GM20431 (cell line): ENCODE measurements around the gene RRAGC.

Experiments
- in situ Hi-C: fragments of 300-500 bp; cut with MseI, MboI; formaldehyde crosslinking; loops from one replicate; pipeline ENCODE4 v1.15.0; 2020; ENCODE audit warnings: low sequenced_read_pairs; ENCODE audit not compliant: unreplicated experiment

RRAGC gene

GRCh38 chr1:38858833-38859560 lies 575 bp downstream of the RRAGC start:
- in situ Hi-C loops: no loop called here

- in situ Hi-C loops: no loop called here
Observed at GRCh38 chr1:38852780-38853179, 6.8 kb downstream of the RRAGC start.

- in situ Hi-C loops: loop anchor here (25.0 kb wide), 1 partner anchor 836 kb away; the partner anchor contains the start of genes FHL3 and UTP11
Observed at GRCh38 chr1:38848071-38848470, 11.5 kb downstream of the RRAGC start.

- in situ Hi-C loops: loop anchor here (25.0 kb wide), 1 partner anchor 834 kb away; the partner anchor contains the start of genes FHL3 and UTP11
Observed at GRCh38 chr1:38846210-38846609, 13.4 kb downstream of the RRAGC start.

- in situ Hi-C loops: loop anchor here (25.0 kb wide), 1 partner anchor 833 kb away; the partner anchor contains the start of genes FHL3 and UTP11
Observed at GRCh38 chr1:38845088-38845487, 14.5 kb downstream of the RRAGC start.

- in situ Hi-C loops: loop anchor here (25.0 kb wide), 1 partner anchor 828 kb away; the partner anchor contains the start of genes FHL3 and UTP11
Observed at GRCh38 chr1:38840281-38840680, 19.3 kb downstream of the RRAGC start.

- in situ Hi-C loops: loop anchor here (25.0 kb wide), 1 partner anchor 827 kb away; the partner anchor contains the start of genes FHL3 and UTP11
Observed at GRCh38 chr1:38839363-38839762, 20.2 kb downstream of the RRAGC start.

- in situ Hi-C loops: loop anchor here (25.0 kb wide), 1 partner anchor 824 kb away; the partner anchor contains the start of genes FHL3 and UTP11
Observed at GRCh38 chr1:38836316-38836715, 23.3 kb downstream of the RRAGC start.

GRCh38 chr1:38834937-38835827 lies 24.4 kb downstream of the RRAGC start:
- in situ Hi-C loops: loop anchor here (25.0 kb wide), 1 partner anchor 823 kb away; the partner anchor contains the start of genes FHL3 and UTP11

GRCh38 chr1:38834221-38834782 lies 25.3 kb downstream of the RRAGC start:
- in situ Hi-C loops: loop anchor here (25.0 kb wide), 1 partner anchor 822 kb away; the partner anchor contains the start of genes FHL3 and UTP11

GRCh38 chr1:38833146-38833545 lies 26.4 kb downstream of the RRAGC start:
- in situ Hi-C loops: loop anchor here (25.0 kb wide), 1 partner anchor 821 kb away; the partner anchor contains the start of genes FHL3 and UTP11

GRCh38 chr1:38832370-38832734 lies 27.2 kb downstream of the RRAGC start:
- in situ Hi-C loops: loop anchor here (25.0 kb wide), 1 partner anchor 820 kb away; the partner anchor contains the start of genes FHL3 and UTP11

- in situ Hi-C loops: loop anchor here (25.0 kb wide), 1 partner anchor 820 kb away; the partner anchor contains the start of genes FHL3 and UTP11
Observed at GRCh38 chr1:38831731-38832369, 27.7 kb downstream of the RRAGC start.

- in situ Hi-C loops: loop anchor here (25.0 kb wide), 1 partner anchor 817 kb away; the partner anchor contains the start of genes FHL3 and UTP11
Observed at GRCh38 chr1:38829368-38829767, 30.2 kb downstream of the RRAGC start.

- in situ Hi-C loops: loop anchor here (25.0 kb wide), 1 partner anchor 815 kb away; the partner anchor contains the start of genes FHL3 and UTP11
Observed at GRCh38 chr1:38827318-38827717, 32.3 kb downstream of the RRAGC start.

GRCh38 chr1:38826886-38827285 lies 32.7 kb downstream of the RRAGC start:
- in situ Hi-C loops: loop anchor here (25.0 kb wide), 1 partner anchor 815 kb away; the partner anchor contains the start of genes FHL3 and UTP11

- in situ Hi-C loops: loop anchor here (25.0 kb wide), 1 partner anchor 814 kb away; the partner anchor contains the start of genes FHL3 and UTP11
Observed at GRCh38 chr1:38826262-38826661, 33.3 kb downstream of the RRAGC start.

- in situ Hi-C loops: loop anchor here (25.0 kb wide), 1 partner anchor 209 kb away; no protein-coding TSS in a partner anchor
Observed at GRCh38 chr1:38820860-38821259, 38.7 kb downstream of the RRAGC start.

- in situ Hi-C loops: loop anchor here (25.0 kb wide), 1 partner anchor 207 kb away; no protein-coding TSS in a partner anchor
Observed at GRCh38 chr1:38819516-38819915, 40.1 kb downstream of the RRAGC start.
